ENCODE results near the gene CYTH1.

Gene CYTH1

GRCh38 chr17:78727476-78728229 is 54.4 kb downstream of the CYTH1 start:
- H3K36me3 Mint-ChIP-seq (ENCODE audit: insufficient read depth) = peaks cover 80% of the 10 kb centered on the region
- DNase-seq (no peak), ATAC-seq (replicated peaks) (no peak)
- H3K27ac Mint-ChIP-seq = peak overlapping the region; percentile 85 to 91
- H3K9me3 Mint-ChIP-seq = no peaks in the 10 kb centered on the region
- H3K27me3 Mint-ChIP-seq = no peaks in the 10 kb centered on the region
- H3K4me1 Mint-ChIP-seq (ENCODE audit: low read depth in 2 of 2) = peaks cover 77 to 86% of the 10 kb centered on the region in 2 donors
- H3K4me3 Mint-ChIP-seq = peak overlapping the region; percentile 69 to 80

DNA sequence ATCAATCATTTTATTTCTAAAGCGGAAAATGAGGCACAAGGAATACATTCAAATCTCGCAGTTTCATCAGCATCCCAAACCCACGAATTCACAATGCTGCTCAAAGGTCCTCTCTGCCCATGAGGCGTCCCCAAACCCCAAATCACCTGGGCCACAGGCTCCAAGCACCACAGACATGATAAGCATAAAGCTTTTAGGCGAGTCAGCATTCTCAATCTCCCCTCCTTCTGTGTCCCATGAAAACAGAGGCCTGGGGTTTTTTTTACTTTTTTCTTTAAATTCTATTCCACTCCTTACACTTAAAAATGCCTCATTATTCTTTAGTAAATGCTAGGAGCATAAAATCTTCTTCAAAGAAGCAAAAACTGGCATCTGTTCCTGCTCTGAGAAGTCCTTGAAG is 55.0 kb downstream of the CYTH1 start:
- no peaks in the 10 kb centered on the region for H3K27me3 Mint-ChIP-seq
- peaks cover 76 to 86% of the 10 kb centered on the region in 2 donors for H3K4me1 Mint-ChIP-seq (ENCODE audit: low read depth in 2 of 2)

GRCh38 chr17:78726513-78726912 is 55.6 kb downstream of the CYTH1 start:
- H3K36me3 Mint-ChIP-seq (ENCODE audit: insufficient read depth) = peaks cover 83% of the 10 kb centered on the region
- no peak for ATAC-seq (replicated peaks)
- H3K4me3 Mint-ChIP-seq = peak overlapping the region; percentile 69 to 80
- no peaks in the 10 kb centered on the region for H3K27me3 Mint-ChIP-seq
- H3K27ac Mint-ChIP-seq = peak overlapping the region; percentile 85 to 91
- no peak for DNase-seq
- no peaks in the 10 kb centered on the region for H3K9me3 Mint-ChIP-seq
- H3K4me1 Mint-ChIP-seq (ENCODE audit: low read depth in 2 of 2) = peaks cover 76 to 87% of the 10 kb centered on the region in 2 donors

More for the DNA sequence above, 55.0 kb downstream of the CYTH1 start:
- Mint-ChIP-seq H3K4me3 (peak overlapping the region; percentile 69 to 80), H3K36me3 (ENCODE audit: insufficient read depth) (peaks cover 81% of the 10 kb centered on the region), H3K9me3 (no peaks in the 10 kb centered on the region), H3K27ac (peak overlapping the region; percentile 85 to 91)
- DNase-seq (no peak), ATAC-seq (replicated peaks) (no peak)

DNA sequence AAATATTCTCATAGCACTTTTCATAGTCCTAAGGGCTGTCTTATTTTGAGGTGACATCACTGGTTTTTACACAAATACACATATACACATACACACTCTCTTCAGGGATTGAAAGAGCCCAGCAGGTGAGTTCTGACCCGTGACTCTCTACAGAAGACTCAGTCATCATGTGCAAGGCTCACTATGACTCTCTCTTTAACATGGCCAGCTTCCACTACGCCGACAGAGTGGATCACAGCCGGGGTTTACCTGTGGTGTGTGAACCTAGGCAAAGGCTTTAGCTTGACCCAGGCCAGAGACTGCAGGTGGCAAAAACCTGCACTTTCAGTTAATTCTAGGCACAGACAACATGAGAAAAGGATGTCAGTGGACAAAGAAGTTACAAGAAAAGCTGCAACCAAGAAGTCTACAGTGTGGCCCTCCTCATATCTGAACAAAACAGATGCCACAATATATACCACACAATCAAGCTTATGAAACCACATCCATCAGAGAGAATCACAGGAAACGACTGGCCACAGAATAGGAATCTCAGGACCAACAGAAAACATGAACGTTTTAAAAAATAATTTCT is 56.5 kb downstream of the CYTH1 start:
- H3K4me1 Mint-ChIP-seq (ENCODE audit: low read depth in 2 of 2) = peaks cover 77 to 86% of the 10 kb centered on the region in 2 donors
- no peak for DNase-seq
- peak overlapping the region; percentile 85 to 91 for H3K27ac Mint-ChIP-seq
- ATAC-seq (replicated peaks) = peak; percentile 79
- H3K9me3 Mint-ChIP-seq = no peaks in the 10 kb centered on the region
- H3K36me3 Mint-ChIP-seq (ENCODE audit: insufficient read depth) = peaks cover 86% of the 10 kb centered on the region
- H3K27me3 Mint-ChIP-seq = no peaks in the 10 kb centered on the region
- H3K4me3 Mint-ChIP-seq = peak overlapping the region; percentile 69 to 80

- Mint-ChIP-seq H3K4me3 (peak overlapping the region; percentile 69 to 80), H3K27ac (peak overlapping the region; percentile 85 to 91), H3K9me3 (no peaks in the 10 kb centered on the region), H3K36me3 (ENCODE audit: insufficient read depth) (peaks cover 82% of the 10 kb centered on the region), H3K4me1 (ENCODE audit: low read depth in 2 of 2) (peaks cover 78 to 88% of the 10 kb centered on the region in 2 donors), H3K27me3 (no peaks in the 10 kb centered on the region)
- DNase-seq (no peak), ATAC-seq (replicated peaks) (no peak)
Observed at GRCh38 chr17:78724999-78725398, 57.1 kb downstream of the CYTH1 start.

DNA sequence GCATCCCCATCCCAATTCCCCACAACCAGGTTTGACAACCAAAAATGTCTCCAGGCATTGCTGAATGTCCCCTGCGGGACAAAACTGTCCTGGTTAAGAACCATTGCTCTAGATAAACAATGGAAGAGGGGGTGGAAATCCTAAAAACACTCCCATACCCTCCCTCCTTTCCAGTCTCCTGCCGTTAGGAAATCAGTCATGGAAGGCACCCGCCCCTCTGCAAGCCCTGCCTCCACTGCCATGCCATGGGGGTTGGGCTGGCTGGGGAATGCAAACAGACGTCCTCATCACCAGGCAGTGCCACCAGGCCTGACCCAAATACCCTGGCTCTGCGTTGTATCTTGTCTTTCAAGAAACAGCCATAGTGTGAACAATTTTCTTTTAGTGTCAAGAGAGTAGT is 57.5 kb downstream of the CYTH1 start:
- no peaks in the 10 kb centered on the region for H3K27me3 Mint-ChIP-seq

DNA sequence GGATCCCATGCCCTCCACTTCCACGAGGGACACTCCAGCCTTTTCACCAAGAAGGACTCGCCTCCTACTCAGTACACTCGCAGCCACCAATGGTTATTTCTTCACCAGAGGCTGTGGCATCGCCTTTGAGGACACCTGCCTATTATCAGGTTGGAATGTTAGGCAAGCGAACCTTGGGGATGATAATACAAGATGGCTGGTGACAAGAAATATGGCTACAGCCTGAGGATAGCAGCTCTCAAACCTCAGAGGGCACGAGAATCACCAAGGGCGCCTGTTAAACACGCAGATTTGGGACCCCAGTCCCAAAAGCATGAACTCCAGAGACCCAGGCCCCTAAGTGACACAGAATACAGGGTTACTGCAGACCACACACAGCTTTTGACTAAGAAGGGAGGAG is 58.1 kb downstream of the CYTH1 start:
- no peaks in the 10 kb centered on the region for H3K27me3 Mint-ChIP-seq
- peaks cover 86% of the 10 kb centered on the region for H3K36me3 Mint-ChIP-seq (ENCODE audit: insufficient read depth)

More for the DNA sequence above, 57.5 kb downstream of the CYTH1 start:
- H3K4me3 Mint-ChIP-seq = peak overlapping the region; percentile 69 to 80
- DNase-seq = no peak
- H3K9me3 Mint-ChIP-seq = no peaks in the 10 kb centered on the region
- ATAC-seq (replicated peaks) = no peak
- H3K4me1 Mint-ChIP-seq (ENCODE audit: low read depth in 2 of 2) = peaks cover 80 to 88% of the 10 kb centered on the region in 2 donors
- H3K27ac Mint-ChIP-seq = peak overlapping the region; percentile 85 to 91
- peaks cover 85% of the 10 kb centered on the region for H3K36me3 Mint-ChIP-seq (ENCODE audit: insufficient read depth)

GRCh38 chr17:78723001-78723796 is 58.9 kb downstream of the CYTH1 start:
- no peak for DNase-seq
- peak overlapping the region; percentile 91 to 93 for H3K27ac Mint-ChIP-seq
- peak overlapping the region; percentile 69 to 80 for H3K4me3 Mint-ChIP-seq
- no peak for ATAC-seq (replicated peaks)
- H3K27me3 Mint-ChIP-seq = no peaks in the 10 kb centered on the region
- H3K4me1 Mint-ChIP-seq (ENCODE audit: low read depth in 2 of 2) = peaks cover 87 to 91% of the 10 kb centered on the region in 2 donors
- H3K36me3 Mint-ChIP-seq (ENCODE audit: insufficient read depth) = peaks cover 89% of the 10 kb centered on the region
- H3K9me3 Mint-ChIP-seq = no peaks in the 10 kb centered on the region

More for the DNA sequence above, 58.1 kb downstream of the CYTH1 start:
- Mint-ChIP-seq H3K9me3 (no peaks in the 10 kb centered on the region), H3K27ac (peak overlapping the region; percentile 85 to 91), H3K4me1 (ENCODE audit: low read depth in 2 of 2) (peaks cover 82 to 88% of the 10 kb centered on the region in 2 donors), H3K4me3 (peak overlapping the region; percentile 69 to 80)
- ATAC-seq (replicated peaks) = no peak
- DNase-seq = no peak

DNA sequence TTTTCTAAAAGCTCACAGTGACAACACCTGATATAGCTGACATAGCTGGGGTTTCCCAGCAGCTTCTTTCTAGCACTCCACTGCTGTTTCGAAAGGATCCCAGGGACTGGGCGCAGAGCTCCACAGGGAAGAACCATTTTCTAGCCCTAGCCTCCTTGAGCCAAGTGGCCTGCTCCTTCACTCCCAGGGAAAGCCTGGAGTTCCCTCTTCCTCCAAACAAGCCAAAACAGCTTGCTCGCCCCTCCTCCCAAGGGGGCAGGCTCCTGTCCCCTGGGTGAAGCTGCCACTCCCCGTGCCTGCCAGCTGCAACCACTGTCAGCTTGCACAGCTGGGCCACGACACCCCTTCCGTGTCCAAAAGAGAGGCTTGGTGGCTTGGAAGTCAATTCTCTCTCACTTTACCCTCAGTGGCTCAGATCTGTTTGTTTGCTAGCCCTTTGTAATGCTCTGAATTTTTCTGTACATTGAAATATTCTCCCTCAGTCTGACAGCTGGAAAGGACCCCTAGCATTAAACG is 59.8 kb downstream of the CYTH1 start:
- peak overlapping the region; percentile 69 to 80 for H3K4me3 Mint-ChIP-seq
- peak overlapping the region; percentile 91 to 93 for H3K27ac Mint-ChIP-seq
- no peaks in the 10 kb centered on the region for H3K9me3 Mint-ChIP-seq
- H3K36me3 Mint-ChIP-seq (ENCODE audit: insufficient read depth) = peaks cover 89% of the 10 kb centered on the region
- DNase-seq = no peak
- no peak for ATAC-seq (replicated peaks)
- H3K4me1 Mint-ChIP-seq (ENCODE audit: low read depth in 2 of 2) = peaks cover 89 to 91% of the 10 kb centered on the region in 2 donors
- no peaks in the 10 kb centered on the region for H3K27me3 Mint-ChIP-seq

DNA sequence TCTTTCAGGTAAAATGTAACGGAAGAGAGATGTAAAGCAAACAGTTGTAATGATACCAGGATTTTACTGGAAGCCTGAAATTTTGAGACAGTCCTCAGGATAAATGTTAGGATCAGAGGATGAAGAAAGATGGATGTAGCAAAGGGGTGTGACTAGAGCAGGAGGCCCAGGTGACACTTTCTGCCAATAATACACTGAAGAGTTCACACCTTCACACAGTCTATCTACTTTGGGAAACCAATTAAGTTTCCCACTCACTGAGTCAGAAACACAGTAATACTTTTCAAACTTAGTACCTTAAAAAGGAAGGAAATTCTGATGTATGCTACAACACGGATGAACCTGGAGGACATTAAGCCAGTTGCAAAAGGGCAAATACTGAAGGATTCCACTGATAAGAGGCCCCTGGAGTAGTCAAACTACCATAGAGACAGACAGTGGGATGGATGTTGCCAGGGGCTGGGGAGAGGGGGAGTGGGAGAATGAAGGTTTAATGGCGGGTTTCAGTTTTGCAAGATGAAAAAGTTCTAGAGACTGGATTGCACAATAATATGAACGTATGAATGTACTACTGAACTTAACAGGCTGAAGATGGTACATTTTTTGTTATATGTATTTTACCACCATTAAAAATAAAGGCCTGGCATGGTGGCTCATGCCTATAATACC is 62.3 kb downstream of the CYTH1 start:
- H3K9me3 Mint-ChIP-seq = no peaks in the 10 kb centered on the region
- peak overlapping the region; percentile 69 to 91 for H3K27ac Mint-ChIP-seq
- ATAC-seq (replicated peaks) (peak; percentile 23), DNase-seq (no peak)
- peaks cover 83 to 90% of the 10 kb centered on the region in 2 donors for H3K4me1 Mint-ChIP-seq (ENCODE audit: low read depth in 2 of 2)
- no peaks in the 10 kb centered on the region for H3K27me3 Mint-ChIP-seq
- H3K4me3 Mint-ChIP-seq = peak overlapping the region; percentile 72 to 75
- H3K36me3 Mint-ChIP-seq (ENCODE audit: insufficient read depth) = peaks cover 84% of the 10 kb centered on the region

GRCh38 chr17:78718575-78719208 is 63.4 kb downstream of the CYTH1 start:
- Mint-ChIP-seq H3K36me3 (ENCODE audit: insufficient read depth) (peaks cover 78% of the 10 kb centered on the region), H3K4me3 (peak overlapping the region; percentile 72 to 75), H3K4me1 (ENCODE audit: low read depth in 2 of 2) (peaks cover 79 to 85% of the 10 kb centered on the region in 2 donors), H3K27ac (peak overlapping the region; percentile 69 to 91), H3K9me3 (no peaks in the 10 kb centered on the region), H3K27me3 (no peaks in the 10 kb centered on the region)
- ATAC-seq (replicated peaks) (no peak), DNase-seq (no peak)

DNA sequence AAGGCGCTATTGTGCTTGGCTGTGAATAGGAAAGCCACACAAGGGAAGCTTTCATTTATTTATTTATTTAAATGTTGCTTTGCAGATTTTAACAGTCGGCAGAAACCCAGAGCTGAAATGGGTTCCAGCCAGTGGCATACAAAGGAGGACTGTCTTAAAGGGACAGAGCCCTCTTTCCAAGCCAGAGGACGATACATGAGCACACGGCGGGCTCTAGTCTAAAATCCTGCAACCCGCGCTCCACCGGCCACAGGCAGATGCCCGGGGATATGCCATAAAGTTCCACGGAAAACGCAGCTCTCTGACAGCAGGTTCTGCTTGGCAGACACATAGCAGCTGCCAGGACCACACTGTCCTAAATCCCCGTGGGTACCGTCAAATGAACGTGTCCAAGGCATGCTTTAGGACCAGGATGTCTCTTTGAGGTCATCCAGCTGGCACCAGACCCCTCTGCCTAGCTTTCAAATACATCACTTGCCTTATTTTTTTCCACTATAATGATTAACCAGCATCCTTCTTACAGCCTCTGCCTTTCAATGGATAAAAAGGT is 64.6 kb downstream of the CYTH1 start:
- peak overlapping the region; percentile 69 to 91 for H3K27ac Mint-ChIP-seq
- H3K27me3 Mint-ChIP-seq = no peaks in the 10 kb centered on the region
- H3K4me1 Mint-ChIP-seq (ENCODE audit: low read depth in 2 of 2) = peaks cover 70 to 79% of the 10 kb centered on the region in 2 donors
- DNase-seq (no peak), ATAC-seq (replicated peaks) (no peak)
- H3K4me3 Mint-ChIP-seq = peak overlapping the region; percentile 72 to 75
- H3K36me3 Mint-ChIP-seq (ENCODE audit: insufficient read depth) = peaks cover 66% of the 10 kb centered on the region
- no peaks in the 10 kb centered on the region for H3K9me3 Mint-ChIP-seq

Measured in effector memory CD8-positive, alpha-beta T cell (primary cell).